K562 (cell line): ENCODE data around the gene IL31.

ENCODE experiments used
- ATF2 ChIP-seq: sonication (generic); formaldehyde crosslinking; IDR thresholded peaks from 2 replicates; pipeline ENCODE4 v1.8.1; 2022; ENCODE audit warnings: missing genetic modification reagents
- CTCF ChIP-seq, 3 experiments: IDR thresholded peaks in 2 of 3; conservative IDR thresholded peaks in 1 of 3; 2 replicates each; pipeline ENCODE4 v1.5.1; 2011 to 2012; ENCODE audit warnings: low read length in 3 of 3, mild to moderate bottlenecking in 3 of 3, control low read depth in 2 of 3, improper control_type of control experiment in 1 of 3, inconsistent platforms in 1 of 3, low read depth in 1 of 3, mixed read lengths in 1 of 3, moderate library complexity in 1 of 3; ENCODE audit not compliant: insufficient read depth in 2 of 3
- E2F5 ChIP-seq: sonication (generic); formaldehyde crosslinking; IDR thresholded peaks from 2 replicates; pipeline ENCODE4 v1.8.0; 2022; ENCODE audit warnings: mild to moderate bottlenecking, missing genetic modification reagents
- ERF ChIP-seq: fragments of 450-650 bp; formaldehyde crosslinking; IDR thresholded peaks from 2 replicates; pipeline ENCODE4 v1.4.0; 2020; ENCODE audit warnings: mild to moderate bottlenecking, mixed read lengths
- MGA ChIP-seq: fragments of 450-650 bp; IDR thresholded peaks from 2 replicates; pipeline ENCODE4 v1.6.1; 2016; ENCODE audit warnings: mild to moderate bottlenecking, moderate library complexity
- MYC ChIP-seq, 2 experiments: fragments of 250-450 bp in 1 of 2; sonication (Bioruptor Pico) in 1 of 2; IDR thresholded peaks; 2 replicates each; pipeline versions ENCODE4 v1.5.1 to v1.6.1; 2012 to 2021; ENCODE audit warnings: low read depth in 2 of 2, borderline replicate concordance in 1 of 2, improper control_type of control experiment in 1 of 2, low read length in 1 of 2, mild to moderate bottlenecking in 1 of 2, moderate library complexity in 1 of 2
- SMAD1 ChIP-seq: fragments of 150-350 bp; IDR thresholded peaks from 2 replicates; pipeline ENCODE4 v1.6.1; 2014; ENCODE audit warnings: low read length, low read depth; ENCODE audit not compliant: partially characterized antibody
- ZFP1 ChIP-seq: fragments of 450-650 bp; formaldehyde crosslinking; IDR thresholded peaks from 2 replicates; pipeline ENCODE4 v1.4.0; 2020; ENCODE audit warnings: mild to moderate bottlenecking, mixed read lengths

GRCh38 chr12:122133192-122133950 lies 40.6 kb downstream of the IL31 start:
- TF ChIP-seq ATF2 (no peak), ZFP1 (CRISPR knock-in tag) (no peak), ERF (CRISPR knock-in tag) (no peak), CTCF (IDR thresholded peaks at IDR 0.05 in 2 of 3, conservative IDR thresholded peaks at IDR 0.05 in 1 of 3; ENCODE audit: insufficient read depth in 2 of 3, low read depth in 1 of 3, low read length in 3 of 3) (no peak), MYC (IDR thresholded peaks at IDR 0.05; ENCODE audit: low read depth, low read length) (no peak), MYC (CRISPR knock-in tag; IDR thresholded peaks at IDR 0.05; ENCODE audit: borderline replicate concordance, low read depth) (no peak), E2F5 (no peak), MGA (no peak), SMAD1 (no peak)
